Duodenal mucosa (tissue), 2 donors: ENCODE measurements around the gene TFR2.

Experiments
- H3K27ac ChIP-seq: one replicate; pipeline ENCODE4 v1.7.0; 2013; ENCODE audit warnings: low read depth, low read length
- H3K27me3 ChIP-seq, 2 donors: one replicate each; pipeline ENCODE4 v1.7.0; 2013; ENCODE audit warnings: low read length in 2 of 2, control low read depth in 1 of 2; ENCODE audit not compliant: insufficient read depth in 2 of 2, control insufficient read depth in 1 of 2
- H3K36me3 ChIP-seq, 2 donors: one replicate each; pipeline ENCODE4 v1.7.0; 2013; ENCODE audit warnings: low read length in 2 of 2, control low read depth in 1 of 2; ENCODE audit not compliant: insufficient read depth in 2 of 2, control insufficient read depth in 1 of 2
- H3K4me1 ChIP-seq, 2 donors: one replicate each; pipeline ENCODE4 v1.7.0; 2013; ENCODE audit warnings: low read length in 2 of 2, control low read depth in 1 of 2; ENCODE audit not compliant: insufficient read depth in 2 of 2, control insufficient read depth in 1 of 2
- H3K4me3 ChIP-seq, 2 donors: one replicate each; pipeline ENCODE4 v1.7.0; 2013; ENCODE audit warnings: low read length in 2 of 2, low read depth in 1 of 2
- H3K9ac ChIP-seq, 2 donors: one replicate each; pipeline ENCODE4 v1.7.0; 2013; ENCODE audit warnings: low read length in 2 of 2, low read depth in 1 of 2
- H3K9me3 ChIP-seq, 2 donors: one replicate each; pipeline ENCODE4 v1.7.0; 2013; ENCODE audit warnings: low read length in 2 of 2, control low read depth in 1 of 2; ENCODE audit not compliant: control insufficient read depth in 1 of 2

Gene TFR2

GRCh38 chr7:100641463-100641859 is at the start of gene TFR2:
TFR2 (minus strand) TSS chr7:100641552; CDS start chr7:100641509, 43 bp downstream.
- no peaks in the 10 kb centered on the region for H3K36me3 ChIP-seq
- peaks cover 3 to 11% of the 10 kb centered on the region in 2 donors for H3K27me3 ChIP-seq
- H3K9ac ChIP-seq = no peak within 1 kb of the TSS

GRCh38 chr7:100689230-100690135 is 48.1 kb upstream of the TFR2 start:
- H3K27me3 ChIP-seq = no peaks in the 10 kb centered on the region
- no peaks in the 10 kb centered on the region for H3K9me3 ChIP-seq
- peaks cover 16 to 50% of the 10 kb centered on the region in 2 donors for H3K36me3 ChIP-seq
- H3K27ac ChIP-seq = no peak overlapping the region
- no peak overlapping the region for H3K4me3 ChIP-seq
- no peak overlapping the region for H3K9ac ChIP-seq
- H3K4me1 ChIP-seq = peaks cover 17 to 24% of the 10 kb centered on the region in 2 donors

More at GRCh38 chr7:100641463-100641859, at the start of gene TFR2:
- no peak within 1 kb of the TSS for H3K27ac ChIP-seq
- no peak within 1 kb of the TSS for H3K4me3 ChIP-seq
- H3K9me3 ChIP-seq = no peaks in the 10 kb centered on the region
- H3K4me1 ChIP-seq = peaks cover 4 to 8% of the 10 kb centered on the region in 2 donors

DNA sequence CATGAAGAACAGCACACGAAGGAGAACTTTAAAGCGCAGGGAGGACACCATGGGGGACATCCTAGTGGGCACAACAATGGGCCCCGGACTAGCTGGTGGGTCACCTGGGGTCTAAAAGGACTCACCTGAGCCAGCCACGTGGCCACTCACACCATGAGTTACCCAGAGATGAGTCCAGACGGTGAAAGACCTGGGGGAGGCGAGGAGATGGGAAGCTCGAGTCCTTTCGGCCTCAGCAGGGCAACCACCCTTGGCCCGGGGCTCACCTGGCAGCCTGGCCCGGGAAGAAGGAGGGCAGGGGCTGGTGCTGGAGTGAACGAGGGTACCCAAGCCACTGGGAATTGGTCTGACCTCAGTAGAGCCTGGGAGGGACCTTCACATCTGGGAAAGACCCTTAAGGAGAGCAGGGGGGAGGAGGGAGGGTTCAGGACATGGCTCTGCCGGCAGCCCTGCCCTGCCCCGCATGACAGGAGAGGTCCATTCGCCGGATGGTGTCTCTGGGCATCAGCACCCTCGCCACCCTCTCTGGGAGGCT is 47.0 kb upstream of the TFR2 start:
- H3K27me3 ChIP-seq = no peaks in the 10 kb centered on the region
- H3K4me3 ChIP-seq = no peak overlapping the region
- no peaks in the 10 kb centered on the region for H3K9me3 ChIP-seq
- H3K9ac ChIP-seq = no peak overlapping the region
- H3K36me3 ChIP-seq = peaks cover 20 to 60% of the 10 kb centered on the region in 2 donors
- H3K27ac ChIP-seq = no peak overlapping the region
- H3K4me1 ChIP-seq = peaks cover 17 to 24% of the 10 kb centered on the region in 2 donors

DNA sequence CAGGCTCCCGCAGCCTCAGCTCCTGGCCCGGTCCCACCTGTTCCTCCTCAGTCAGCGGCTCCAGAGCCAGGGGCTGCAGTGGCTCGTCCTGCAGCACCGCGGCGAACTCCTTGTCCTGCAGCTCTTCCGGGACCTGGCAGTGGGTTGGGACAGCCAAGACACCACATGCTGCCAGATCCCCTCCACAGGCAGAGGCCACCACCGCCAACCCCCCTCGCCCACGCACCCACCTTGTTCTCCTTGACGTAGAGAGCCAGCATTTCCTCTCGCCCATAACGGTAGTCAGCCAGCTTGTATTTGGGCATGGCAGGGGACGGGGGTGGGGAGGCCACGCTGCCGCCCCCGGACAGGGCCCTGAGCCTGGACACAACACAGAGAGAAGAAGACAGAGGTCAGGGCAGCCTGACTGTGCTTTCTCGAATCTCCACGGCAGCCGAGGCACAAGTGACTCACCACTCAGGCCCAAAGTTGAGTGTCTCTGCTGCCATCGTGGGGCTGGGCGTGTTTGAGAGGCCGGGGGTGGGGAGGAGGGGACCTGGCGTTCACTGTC is 46.5 kb upstream of the TFR2 start:
- Histone ChIP-seq H3K27ac (no peak overlapping the region), H3K36me3 (peaks cover 20 to 65% of the 10 kb centered on the region in 2 donors), H3K27me3 (no peaks in the 10 kb centered on the region), H3K4me3 (no peak overlapping the region), H3K9me3 (no peaks in the 10 kb centered on the region), H3K9ac (no peak overlapping the region), H3K4me1 (peaks cover 15 to 19% of the 10 kb centered on the region in 2 donors)

DNA sequence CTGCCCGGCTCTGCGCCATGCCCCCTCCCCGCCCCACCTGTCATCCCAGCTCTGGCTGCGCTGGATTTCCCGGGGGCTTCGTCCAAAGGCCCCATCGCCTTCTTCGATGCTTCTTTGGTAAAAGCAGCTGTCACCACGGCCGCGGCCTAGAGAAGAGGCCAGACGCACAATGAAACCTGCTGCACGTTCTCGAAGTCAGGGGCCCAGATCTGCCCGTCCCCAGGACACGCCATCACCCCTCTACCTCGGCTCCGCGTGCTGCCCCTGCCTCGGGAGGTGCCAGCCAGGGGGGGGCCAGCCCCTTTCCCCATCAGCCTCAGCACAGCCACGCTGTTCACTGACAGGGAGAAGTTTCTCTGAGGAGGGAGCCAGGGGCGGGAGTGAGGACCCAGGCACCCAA is 45.9 kb upstream of the TFR2 start:
- H3K4me1 ChIP-seq = peaks cover 9 to 14% of the 10 kb centered on the region in 2 donors
- H3K4me3 ChIP-seq = no peak overlapping the region
- peaks cover 20 to 71% of the 10 kb centered on the region in 2 donors for H3K36me3 ChIP-seq
- no peak overlapping the region for H3K9ac ChIP-seq
- no peaks in the 10 kb centered on the region for H3K9me3 ChIP-seq
- H3K27me3 ChIP-seq = no peaks in the 10 kb centered on the region
- no peak overlapping the region for H3K27ac ChIP-seq

- H3K4me3 ChIP-seq = no peak overlapping the region
- H3K4me1 ChIP-seq = peaks cover 5 to 9% of the 10 kb centered on the region in 2 donors
- no peaks in the 10 kb centered on the region for H3K9me3 ChIP-seq
- H3K27me3 ChIP-seq = no peaks in the 10 kb centered on the region
- H3K27ac ChIP-seq = no peak overlapping the region
- no peak overlapping the region for H3K9ac ChIP-seq
- peaks cover 20 to 75% of the 10 kb centered on the region in 2 donors for H3K36me3 ChIP-seq
These were observed 45.5 kb upstream of the TFR2 start for GRCh38 chr7:100686822-100687211.

DNA sequence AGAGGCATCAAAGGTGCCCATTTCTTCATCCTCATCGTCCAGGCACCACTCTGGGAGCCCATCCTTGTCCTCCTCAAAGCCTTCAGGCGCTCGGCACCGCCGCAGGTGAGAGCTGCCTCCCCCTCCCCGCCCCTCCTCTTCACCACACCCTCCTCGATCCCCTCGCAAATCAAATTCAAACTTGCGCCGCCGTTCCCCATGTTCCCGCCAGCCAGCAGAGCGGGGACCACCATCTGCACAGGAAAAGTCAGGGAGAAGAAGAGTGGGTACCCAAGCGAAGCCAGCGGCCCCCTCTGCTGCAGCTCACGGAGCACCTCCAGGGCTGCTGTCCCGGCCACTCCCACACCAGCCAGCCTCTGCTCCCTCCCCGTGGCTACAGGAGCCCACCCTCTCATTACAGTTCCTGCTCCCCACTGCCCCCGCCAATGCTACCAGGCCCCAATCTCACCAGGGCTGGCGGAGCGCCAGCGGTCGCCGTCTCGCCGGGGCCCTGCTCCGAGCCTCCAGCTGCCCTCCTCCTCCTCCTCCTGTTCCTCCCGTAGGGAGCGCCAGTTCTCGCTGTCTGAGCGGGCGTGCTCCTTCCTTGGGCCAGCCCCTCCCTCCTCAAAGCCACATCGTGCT is 45.0 kb upstream of the TFR2 start:
- H3K9me3 ChIP-seq = no peaks in the 10 kb centered on the region
- no peak overlapping the region for H3K27ac ChIP-seq
- peaks cover 20 to 80% of the 10 kb centered on the region in 2 donors for H3K36me3 ChIP-seq
- no peaks in the 10 kb centered on the region for H3K27me3 ChIP-seq
- no peak overlapping the region for H3K4me3 ChIP-seq
- H3K4me1 ChIP-seq = peaks cover 4% of the 10 kb centered on the region in 2 donors
- H3K9ac ChIP-seq = no peak overlapping the region

- no peaks in the 10 kb centered on the region for H3K9me3 ChIP-seq
- no peak overlapping the region for H3K9ac ChIP-seq
- no peaks in the 10 kb centered on the region for H3K27me3 ChIP-seq
- H3K36me3 ChIP-seq = peaks cover 20 to 83% of the 10 kb centered on the region in 2 donors
- H3K4me1 ChIP-seq = no peaks in the 10 kb centered on the region
- H3K4me3 ChIP-seq = no peak overlapping the region
- H3K27ac ChIP-seq = no peak overlapping the region
These were observed 44.3 kb upstream of the TFR2 start for GRCh38 chr7:100685631-100686145.

GRCh38 chr7:100685049-100685605 is 43.8 kb upstream of the TFR2 start:
- Histone ChIP-seq H3K36me3 (peaks cover 20 to 87% of the 10 kb centered on the region in 2 donors), H3K4me1 (no peaks in the 10 kb centered on the region), H3K27me3 (no peaks in the 10 kb centered on the region), H3K9ac (no peak overlapping the region), H3K9me3 (no peaks in the 10 kb centered on the region), H3K4me3 (no peak overlapping the region), H3K27ac (no peak overlapping the region)
